ENCODE data around the gene GIMAP4. TPM values are rescaled to one million over a fixed set of nuclear protein-coding genes. Genes with fewer than 3 reads are reported as not detected.
"Not testable (repeated sequence)": the region's sequence is repeated elsewhere in the genome, so short reads cannot be mapped to it uniquely, and the experiment has no call there.

GIMAP4 gene
- total RNA-seq = 25.6 TPM

- peaks cover 0 to 7% (median 4%) of the 10 kb centered on the region in 3 donors for H3K4me1 ChIP-seq (ENCODE audit: control insufficient read depth in 3 of 3, insufficient read depth in 3 of 3, low read length in 3 of 3)
- H3K27me3 ChIP-seq (ENCODE audit: control insufficient read depth in 3 of 3, insufficient read depth in 3 of 3, low read length in 3 of 3) = no peaks in the 10 kb centered on the region
- H3K9me3 ChIP-seq (ENCODE audit: control insufficient read depth in 3 of 3, low read length in 3 of 3) = peaks cover 0 to 4% (median 0%) of the 10 kb centered on the region in 3 donors
- peak within 1 kb of the TSS; percentile 57 to 73 (median 60) for H3K4me3 ChIP-seq (ENCODE audit: low read length in 3 of 3)
- peak within 1 kb of the TSS; percentile 83 for H3K27ac ChIP-seq (ENCODE audit: low read depth, low read length)
- peaks cover 0 to 3% (median 2%) of the 10 kb centered on the region in 3 donors for H3K36me3 ChIP-seq (ENCODE audit: control insufficient read depth in 3 of 3, insufficient read depth in 3 of 3, low read length in 3 of 3)
- H3K9ac ChIP-seq (ENCODE audit: low read depth in 1 of 3, low read length in 3 of 3) = peak within 1 kb of the TSS; percentile 48 to 77 (median 63)
These were observed at the start of gene GIMAP4 for GRCh38 chr7:150567169-150567568. Gene GIMAP4 (plus strand): TSS chr7:150567390. CDS start chr7:150569902, 2,512 bp downstream.

GRCh38 chr7:150519310-150519709 lies 47.9 kb upstream of the GIMAP4 start:
- H3K27ac ChIP-seq (ENCODE audit: low read depth, low read length) = peak overlapping the region; percentile 52
- no peaks in the 10 kb centered on the region for H3K27me3 ChIP-seq (ENCODE audit: control insufficient read depth in 3 of 3, insufficient read depth in 3 of 3, low read length in 3 of 3)
- H3K4me1 ChIP-seq (ENCODE audit: control insufficient read depth in 3 of 3, insufficient read depth in 3 of 3, low read length in 3 of 3) = no peaks in the 10 kb centered on the region
- H3K4me3 ChIP-seq (ENCODE audit: low read length in 3 of 3) = peak overlapping the region in 1 of 3 donors; percentile 17
- no peaks in the 10 kb centered on the region for H3K9me3 ChIP-seq (ENCODE audit: control insufficient read depth in 3 of 3, low read length in 3 of 3)
- H3K36me3 ChIP-seq (ENCODE audit: control insufficient read depth in 3 of 3, insufficient read depth in 3 of 3, low read length in 3 of 3) = no peaks in the 10 kb centered on the region
- H3K9ac ChIP-seq (ENCODE audit: low read depth in 1 of 3, low read length in 3 of 3) = peak overlapping the region in 1 of 3 donors; percentile 30

- H3K36me3 ChIP-seq (ENCODE audit: control insufficient read depth in 3 of 3, insufficient read depth in 3 of 3, low read length in 3 of 3) = no peaks in the 10 kb centered on the region
- H3K27ac ChIP-seq (ENCODE audit: low read depth, low read length) = peak overlapping the region; percentile 52
- H3K27me3 ChIP-seq (ENCODE audit: control insufficient read depth in 3 of 3, insufficient read depth in 3 of 3, low read length in 3 of 3) = no peaks in the 10 kb centered on the region
- H3K9ac ChIP-seq (ENCODE audit: low read depth in 1 of 3, low read length in 3 of 3) = peak overlapping the region in 2 of 3 donors; percentile 46 to 48
- no peaks in the 10 kb centered on the region for H3K4me1 ChIP-seq (ENCODE audit: control insufficient read depth in 3 of 3, insufficient read depth in 3 of 3, low read length in 3 of 3)
- H3K9me3 ChIP-seq (ENCODE audit: control insufficient read depth in 3 of 3, low read length in 3 of 3) = no peaks in the 10 kb centered on the region
- peak overlapping the region; percentile 16 to 32 (median 17) for H3K4me3 ChIP-seq (ENCODE audit: low read length in 3 of 3)
These were observed 47.0 kb upstream of the GIMAP4 start for GRCh38 chr7:150520145-150520544.

GRCh38 chr7:150522931-150523330 lies 44.3 kb upstream of the GIMAP4 start:
- not testable (repeated sequence) for H3K4me3 ChIP-seq (ENCODE audit: low read length in 3 of 3); H3K9ac ChIP-seq (ENCODE audit: low read depth in 1 of 3, low read length in 3 of 3); H3K27me3 ChIP-seq (ENCODE audit: control insufficient read depth in 3 of 3, insufficient read depth in 3 of 3, low read length in 3 of 3); H3K27ac ChIP-seq (ENCODE audit: low read depth, low read length); H3K9me3 ChIP-seq (ENCODE audit: control insufficient read depth in 3 of 3, low read length in 3 of 3); H3K4me1 ChIP-seq (ENCODE audit: control insufficient read depth in 3 of 3, insufficient read depth in 3 of 3, low read length in 3 of 3); H3K36me3 ChIP-seq (ENCODE audit: control insufficient read depth in 3 of 3, insufficient read depth in 3 of 3, low read length in 3 of 3)

GRCh38 chr7:150524018-150524417 lies 43.2 kb upstream of the GIMAP4 start:
- H3K36me3 ChIP-seq (ENCODE audit: control insufficient read depth in 3 of 3, insufficient read depth in 3 of 3, low read length in 3 of 3) = no peaks in the 10 kb centered on the region
- peaks cover 0 to 3% (median 0%) of the 10 kb centered on the region in 3 donors for H3K9me3 ChIP-seq (ENCODE audit: control insufficient read depth in 3 of 3, low read length in 3 of 3)
- no peak overlapping the region for H3K9ac ChIP-seq (ENCODE audit: low read depth in 1 of 3, low read length in 3 of 3)
- no peaks in the 10 kb centered on the region for H3K27me3 ChIP-seq (ENCODE audit: control insufficient read depth in 3 of 3, insufficient read depth in 3 of 3, low read length in 3 of 3)
- no peak overlapping the region for H3K27ac ChIP-seq (ENCODE audit: low read depth, low read length)
- H3K4me1 ChIP-seq (ENCODE audit: control insufficient read depth in 3 of 3, insufficient read depth in 3 of 3, low read length in 3 of 3) = no peaks in the 10 kb centered on the region
- H3K4me3 ChIP-seq (ENCODE audit: low read length in 3 of 3) = no peak overlapping the region

- no peaks in the 10 kb centered on the region for H3K4me1 ChIP-seq (ENCODE audit: control insufficient read depth in 3 of 3, insufficient read depth in 3 of 3, low read length in 3 of 3)
- no peak overlapping the region for H3K9ac ChIP-seq (ENCODE audit: low read depth in 1 of 3, low read length in 3 of 3)
- no peak overlapping the region for H3K4me3 ChIP-seq (ENCODE audit: low read length in 3 of 3)
- no peaks in the 10 kb centered on the region for H3K36me3 ChIP-seq (ENCODE audit: control insufficient read depth in 3 of 3, insufficient read depth in 3 of 3, low read length in 3 of 3)
- H3K27ac ChIP-seq (ENCODE audit: low read depth, low read length) = no peak overlapping the region
- H3K27me3 ChIP-seq (ENCODE audit: control insufficient read depth in 3 of 3, insufficient read depth in 3 of 3, low read length in 3 of 3) = no peaks in the 10 kb centered on the region
- H3K9me3 ChIP-seq (ENCODE audit: control insufficient read depth in 3 of 3, low read length in 3 of 3) = peaks cover 0 to 3% (median 0%) of the 10 kb centered on the region in 3 donors
These were observed 35.5 kb upstream of the GIMAP4 start for GRCh38 chr7:150531704-150532103.

- no peak overlapping the region for H3K9ac ChIP-seq (ENCODE audit: low read depth in 1 of 3, low read length in 3 of 3)
- H3K27me3 ChIP-seq (ENCODE audit: control insufficient read depth in 3 of 3, insufficient read depth in 3 of 3, low read length in 3 of 3) = no peaks in the 10 kb centered on the region
- no peak overlapping the region for H3K27ac ChIP-seq (ENCODE audit: low read depth, low read length)
- H3K9me3 ChIP-seq (ENCODE audit: control insufficient read depth in 3 of 3, low read length in 3 of 3) = peaks cover 0 to 5% (median 3%) of the 10 kb centered on the region in 3 donors
- H3K36me3 ChIP-seq (ENCODE audit: control insufficient read depth in 3 of 3, insufficient read depth in 3 of 3, low read length in 3 of 3) = no peaks in the 10 kb centered on the region
- no peak overlapping the region for H3K4me3 ChIP-seq (ENCODE audit: low read length in 3 of 3)
- H3K4me1 ChIP-seq (ENCODE audit: control insufficient read depth in 3 of 3, insufficient read depth in 3 of 3, low read length in 3 of 3) = no peaks in the 10 kb centered on the region
These were observed 28.9 kb upstream of the GIMAP4 start for GRCh38 chr7:150538259-150538658.

GRCh38 chr7:150553163-150553562 lies 14.0 kb upstream of the GIMAP4 start:
- H3K9ac ChIP-seq (ENCODE audit: low read depth in 1 of 3, low read length in 3 of 3) = no peak overlapping the region
- no peaks in the 10 kb centered on the region for H3K36me3 ChIP-seq (ENCODE audit: control insufficient read depth in 3 of 3, insufficient read depth in 3 of 3, low read length in 3 of 3)
- no peaks in the 10 kb centered on the region for H3K4me1 ChIP-seq (ENCODE audit: control insufficient read depth in 3 of 3, insufficient read depth in 3 of 3, low read length in 3 of 3)
- no peaks in the 10 kb centered on the region for H3K27me3 ChIP-seq (ENCODE audit: control insufficient read depth in 3 of 3, insufficient read depth in 3 of 3, low read length in 3 of 3)
- H3K27ac ChIP-seq (ENCODE audit: low read depth, low read length) = no peak overlapping the region
- no peak overlapping the region for H3K4me3 ChIP-seq (ENCODE audit: low read length in 3 of 3)
- H3K9me3 ChIP-seq (ENCODE audit: control insufficient read depth in 3 of 3, low read length in 3 of 3) = no peaks in the 10 kb centered on the region

GRCh38 chr7:150556521-150557138 lies 10.6 kb upstream of the GIMAP4 start:
- H3K27ac ChIP-seq (ENCODE audit: low read depth, low read length) = no peak overlapping the region
- no peak overlapping the region for H3K9ac ChIP-seq (ENCODE audit: low read depth in 1 of 3, low read length in 3 of 3)
- H3K36me3 ChIP-seq (ENCODE audit: control insufficient read depth in 3 of 3, insufficient read depth in 3 of 3, low read length in 3 of 3) = no peaks in the 10 kb centered on the region
- no peaks in the 10 kb centered on the region for H3K4me1 ChIP-seq (ENCODE audit: control insufficient read depth in 3 of 3, insufficient read depth in 3 of 3, low read length in 3 of 3)
- peaks cover 0 to 6% (median 2%) of the 10 kb centered on the region in 3 donors for H3K9me3 ChIP-seq (ENCODE audit: control insufficient read depth in 3 of 3, low read length in 3 of 3)
- no peaks in the 10 kb centered on the region for H3K27me3 ChIP-seq (ENCODE audit: control insufficient read depth in 3 of 3, insufficient read depth in 3 of 3, low read length in 3 of 3)
- no peak overlapping the region for H3K4me3 ChIP-seq (ENCODE audit: low read length in 3 of 3)

GRCh38 chr7:150560486-150560885 lies 6.7 kb upstream of the GIMAP4 start:
- Histone ChIP-seq H3K9me3 (ENCODE audit: control insufficient read depth in 3 of 3, low read length in 3 of 3) (peaks cover 0 to 6% (median 2%) of the 10 kb centered on the region in 3 donors), H3K4me1 (ENCODE audit: control insufficient read depth in 3 of 3, insufficient read depth in 3 of 3, low read length in 3 of 3) (no peaks in the 10 kb centered on the region), H3K9ac (ENCODE audit: low read depth in 1 of 3, low read length in 3 of 3) (no peak overlapping the region), H3K4me3 (ENCODE audit: low read length in 3 of 3) (no peak overlapping the region), H3K36me3 (ENCODE audit: control insufficient read depth in 3 of 3, insufficient read depth in 3 of 3, low read length in 3 of 3) (no peaks in the 10 kb centered on the region), H3K27ac (ENCODE audit: low read depth, low read length) (no peak overlapping the region), H3K27me3 (ENCODE audit: control insufficient read depth in 3 of 3, insufficient read depth in 3 of 3, low read length in 3 of 3) (no peaks in the 10 kb centered on the region)

Data from skeletal muscle tissue (tissue), 4 donors.